Muscle layer of colon (tissue), 2 donors: ENCODE measurements around the gene EXOC7.

Source experiments
- H3K27ac ChIP-seq: one replicate; pipeline ENCODE4 v1.7.0; 2013; ENCODE audit warnings: low read depth, mild to moderate bottlenecking, low read length, moderate library complexity
- H3K27me3 ChIP-seq, 2 donors: one replicate each; pipeline ENCODE4 v1.7.0; 2013; ENCODE audit warnings: low read length in 2 of 2, mild to moderate bottlenecking in 2 of 2; ENCODE audit not compliant: insufficient read depth in 2 of 2, control insufficient read depth in 1 of 2
- H3K36me3 ChIP-seq: one replicate; pipeline ENCODE4 v1.7.0; 2013; ENCODE audit warnings: mild to moderate bottlenecking, low read length; ENCODE audit not compliant: insufficient read depth
- H3K4me1 ChIP-seq: one replicate; pipeline ENCODE4 v1.7.0; 2013; ENCODE audit warnings: mild to moderate bottlenecking, low read length; ENCODE audit not compliant: insufficient read depth
- H3K4me3 ChIP-seq, 2 donors: one replicate each; pipeline ENCODE4 v1.7.0; 2013; ENCODE audit warnings: low read length in 2 of 2, low read depth in 1 of 2, mild to moderate bottlenecking in 1 of 2, moderate library complexity in 1 of 2
- H3K9ac ChIP-seq: one replicate; pipeline ENCODE4 v1.7.0; 2013; ENCODE audit warnings: low read length
- H3K9me3 ChIP-seq: one replicate; pipeline ENCODE4 v1.7.0; 2013; ENCODE audit warnings: mild to moderate bottlenecking, low read length
- donor health status: abdominal sarcoma.
- donor health status: Adenocarcinoma of cecum.

Gene EXOC7

GRCh38 chr17:76103274-76104139 is at the start of gene EXOC7:
Gene EXOC7, minus strand, starts transcription at chr17:76103787. Its CDS starts 95 bp downstream, at chr17:76103692.
- Histone ChIP-seq H3K9ac (peak within 1 kb of the TSS; percentile 41), H3K4me3 (peak within 1 kb of the TSS; percentile 76 to 86), H3K27me3 (no peaks in the 10 kb centered on the region), H3K27ac (peak within 1 kb of the TSS; percentile 88), H3K4me1 (peaks cover 17% of the 10 kb centered on the region), H3K36me3 (peaks cover 15% of the 10 kb centered on the region), H3K9me3 (no peaks in the 10 kb centered on the region)

- Histone ChIP-seq H3K9ac (no peak overlapping the region), H3K36me3 (no peaks in the 10 kb centered on the region)
These were observed 49.6 kb upstream of the EXOC7 start for GRCh38 chr17:76153202-76153601.

GRCh38 chr17:76152591-76152990 is 49.0 kb upstream of the EXOC7 start:
- no peaks in the 10 kb centered on the region for H3K9me3 ChIP-seq
- peaks cover 9% of the 10 kb centered on the region for H3K4me1 ChIP-seq
- H3K4me3 ChIP-seq = no peak overlapping the region
- H3K27ac ChIP-seq = no peak overlapping the region
- H3K27me3 ChIP-seq = no peaks in the 10 kb centered on the region
- no peaks in the 10 kb centered on the region for H3K36me3 ChIP-seq
- H3K9ac ChIP-seq = no peak overlapping the region

More at GRCh38 chr17:76153202-76153601, 49.6 kb upstream of the EXOC7 start:
- Histone ChIP-seq H3K27me3 (no peaks in the 10 kb centered on the region), H3K9me3 (no peaks in the 10 kb centered on the region), H3K27ac (peak overlapping the region; percentile 32), H3K4me1 (peaks cover 9% of the 10 kb centered on the region), H3K4me3 (no peak overlapping the region)

GRCh38 chr17:76151896-76152454 is 48.4 kb upstream of the EXOC7 start:
- H3K27ac ChIP-seq = no peak overlapping the region
- H3K27me3 ChIP-seq = no peaks in the 10 kb centered on the region
- H3K9ac ChIP-seq = no peak overlapping the region
- H3K4me1 ChIP-seq = peaks cover 9% of the 10 kb centered on the region
- H3K9me3 ChIP-seq = no peaks in the 10 kb centered on the region
- no peak overlapping the region for H3K4me3 ChIP-seq
- no peaks in the 10 kb centered on the region for H3K36me3 ChIP-seq

GRCh38 chr17:76150712-76151622 is 47.4 kb upstream of the EXOC7 start:
- Histone ChIP-seq H3K27me3 (no peaks in the 10 kb centered on the region), H3K4me3 (no peak overlapping the region), H3K9me3 (no peaks in the 10 kb centered on the region), H3K27ac (peak overlapping the region; percentile 48), H3K36me3 (no peaks in the 10 kb centered on the region), H3K4me1 (peaks cover 9% of the 10 kb centered on the region), H3K9ac (no peak overlapping the region)

GRCh38 chr17:76149214-76149613 is 45.6 kb upstream of the EXOC7 start:
- Histone ChIP-seq H3K36me3 (no peaks in the 10 kb centered on the region), H3K9me3 (no peaks in the 10 kb centered on the region), H3K4me3 (no peak overlapping the region), H3K4me1 (peaks cover 9% of the 10 kb centered on the region), H3K27ac (no peak overlapping the region), H3K27me3 (no peaks in the 10 kb centered on the region), H3K9ac (no peak overlapping the region)

- no peak overlapping the region for H3K4me3 ChIP-seq
- H3K9ac ChIP-seq = no peak overlapping the region
- no peak overlapping the region for H3K27ac ChIP-seq
- no peaks in the 10 kb centered on the region for H3K27me3 ChIP-seq
- peaks cover 9% of the 10 kb centered on the region for H3K4me1 ChIP-seq
- no peaks in the 10 kb centered on the region for H3K9me3 ChIP-seq
- H3K36me3 ChIP-seq = no peaks in the 10 kb centered on the region
These were observed 44.4 kb upstream of the EXOC7 start for GRCh38 chr17:76148015-76148326.

GRCh38 chr17:76147211-76148014 is 43.8 kb upstream of the EXOC7 start:
- Histone ChIP-seq H3K4me3 (no peak overlapping the region), H3K27me3 (no peaks in the 10 kb centered on the region), H3K9me3 (no peaks in the 10 kb centered on the region), H3K9ac (no peak overlapping the region), H3K27ac (no peak overlapping the region), H3K4me1 (peaks cover 9% of the 10 kb centered on the region), H3K36me3 (no peaks in the 10 kb centered on the region)

GRCh38 chr17:76146053-76146851 is 42.7 kb upstream of the EXOC7 start:
- no peaks in the 10 kb centered on the region for H3K27me3 ChIP-seq
- H3K4me1 ChIP-seq = peaks cover 9% of the 10 kb centered on the region
- H3K27ac ChIP-seq = no peak overlapping the region
- no peak overlapping the region for H3K9ac ChIP-seq
- no peaks in the 10 kb centered on the region for H3K36me3 ChIP-seq
- H3K9me3 ChIP-seq = no peaks in the 10 kb centered on the region
- H3K4me3 ChIP-seq = no peak overlapping the region

- no peak overlapping the region for H3K4me3 ChIP-seq
- no peak overlapping the region for H3K9ac ChIP-seq
- no peaks in the 10 kb centered on the region for H3K36me3 ChIP-seq
- no peaks in the 10 kb centered on the region for H3K9me3 ChIP-seq
- H3K27ac ChIP-seq = no peak overlapping the region
- peaks cover 0 to 5% of the 10 kb centered on the region in 2 donors for H3K27me3 ChIP-seq
- peaks cover 11% of the 10 kb centered on the region for H3K4me1 ChIP-seq
These were observed 41.9 kb upstream of the EXOC7 start for GRCh38 chr17:76145231-76146052.
